Liver (tissue), 9 donors: ENCODE measurements around the gene KIF17. TPM values are rescaled to one million over a fixed set of nuclear protein-coding genes. Genes with fewer than 3 reads are reported as not detected.

Source experiments
- DNase-seq: peaks from one replicate; pipeline ENCODE4 v3.0.0-alpha.2; 2017; ENCODE audit warnings: low spot score
- H3K27ac ChIP-seq, 2 donors: one replicate each; pipeline ENCODE4 v1.7.0; 2013; ENCODE audit warnings: inconsistent platforms in 2 of 2, low read length in 2 of 2, control low read depth in 1 of 2, low read depth in 1 of 2, mild to moderate bottlenecking in 1 of 2
- H3K27me3 ChIP-seq, 4 donors: one replicate each; pipeline versions ENCODE4 v1.6.1 to v1.7.0; 2013; ENCODE audit warnings: low read length in 3 of 4, inconsistent platforms in 1 of 4, mild to moderate bottlenecking in 1 of 4, moderate library complexity in 1 of 4; ENCODE audit not compliant: control insufficient read depth in 4 of 4, insufficient read depth in 4 of 4
- H3K36me3 ChIP-seq, 4 donors: one replicate each; pipeline versions ENCODE4 v1.6.1 to v1.7.0; 2013; ENCODE audit warnings: low read length in 3 of 4, mild to moderate bottlenecking in 3 of 4, low read depth in 1 of 4, moderate library complexity in 1 of 4; ENCODE audit not compliant: control insufficient read depth in 4 of 4, insufficient read depth in 3 of 4
- H3K4me1 ChIP-seq, 4 donors: one replicate each; pipeline versions ENCODE4 v1.6.1 to v1.7.0; 2013; ENCODE audit warnings: low read length in 3 of 4, mild to moderate bottlenecking in 3 of 4, moderate library complexity in 1 of 4; ENCODE audit not compliant: control insufficient read depth in 4 of 4, insufficient read depth in 4 of 4
- H3K4me3 ChIP-seq, 3 donors: one replicate each; pipeline versions ENCODE4 v1.6.1 to v1.7.0; 2013; ENCODE audit warnings: low read length in 3 of 3, control low read depth in 1 of 3, low read depth in 1 of 3, mild to moderate bottlenecking in 1 of 3
- H3K9ac ChIP-seq, 2 donors: one replicate each; pipeline ENCODE4 v1.7.0; 2013; ENCODE audit warnings: low read length in 2 of 2, mild to moderate bottlenecking in 2 of 2, moderate library complexity in 2 of 2, control low read depth in 1 of 2, low read depth in 1 of 2
- H3K9me3 ChIP-seq, 4 donors: one replicate each; pipeline versions ENCODE4 v1.6.1 to v1.7.0; 2013; ENCODE audit warnings: low read length in 3 of 4; ENCODE audit not compliant: control insufficient read depth in 4 of 4
- FOXA1 ChIP-seq: IDR thresholded peaks from 2 replicates; pipeline ENCODE4 v1.6.1; 2016; ENCODE audit warnings: antibody characterized with exemption
- FOXA2 ChIP-seq: IDR thresholded peaks from 2 replicates; pipeline ENCODE4 v1.6.1; 2016; ENCODE audit warnings: antibody characterized with exemption
- GABPA ChIP-seq, 2 donors: IDR thresholded peaks in 1 of 2; conservative IDR thresholded peaks in 1 of 2; 2 replicates each; pipeline ENCODE4 v1.6.1; 2016; ENCODE audit warnings: antibody characterized with exemption in 2 of 2, mild to moderate bottlenecking in 1 of 2, moderate library complexity in 1 of 2
- HNF4A ChIP-seq, 2 donors: conservative IDR thresholded peaks; 2 replicates each; pipeline ENCODE4 v1.6.1; 2016; ENCODE audit warnings: antibody characterized with exemption in 2 of 2, mild to moderate bottlenecking in 2 of 2
- HNF4G ChIP-seq: IDR thresholded peaks from 2 replicates; pipeline ENCODE4 v1.6.1; 2016; ENCODE audit warnings: antibody characterized with exemption
- JUND ChIP-seq, 2 donors: IDR thresholded peaks; 2 replicates each; pipeline ENCODE4 v1.6.1; 2016; ENCODE audit warnings: antibody characterized with exemption in 2 of 2
- MAX ChIP-seq: IDR thresholded peaks from 2 replicates; pipeline ENCODE4 v1.6.1; 2016; ENCODE audit warnings: antibody characterized with exemption
- SP1 ChIP-seq: IDR thresholded peaks from 2 replicates; pipeline ENCODE4 v1.6.1; 2018; ENCODE audit warnings: antibody characterized with exemption, mild to moderate bottlenecking
- TAF1 ChIP-seq: conservative IDR thresholded peaks from 2 replicates; pipeline ENCODE4 v1.6.1; 2016; ENCODE audit warnings: antibody characterized with exemption, mild to moderate bottlenecking
- ZBTB33 ChIP-seq: IDR thresholded peaks from 2 replicates; pipeline ENCODE4 v1.6.1; 2016; ENCODE audit warnings: antibody characterized with exemption
- WGBS: extraction: QIAGEN DNeasy Blood & Tissue Kit; methylation state at CpG from one replicate; pipeline ENCODE4 v1.1.7; 2013; 5-methylcytosine and 5-hydroxymethylcytosine counted together
- polyA plus RNA-seq, 2 donors: library from polyadenylated mRNA; stranded (reverse) in 1 of 2; unstranded in 1 of 2; fragments of 200-250 nt in 1 of 2; fragments of >200 nt in 1 of 2; fragmentation: Nextera tagmentation in 1 of 2; extraction: Ambion mirVana in 1 of 2; gene quantifications; one replicate each; pipeline versions ENCODE4 v1.2.1 to v1.2.3, GENCODE V29; 2013 to 2015
- total RNA-seq, 2 donors: library from RNA; depleted of rRNA; stranded (reverse); fragments of >200 nt; gene quantifications; one replicate each; pipeline ENCODE4 v1.2.3, GENCODE V29; 2014
- TF ChIP-seq, protein P1 (sequence below): IDR thresholded peaks from 2 replicates; pipeline ENCODE4 v1.6.1; 2016; ENCODE audit warnings: antibody characterized with exemption, mild to moderate bottlenecking
- TF ChIP-seq, protein P2 (sequence below): fragments of 150-350 bp; IDR thresholded peaks from 2 replicates; pipeline ENCODE4 v1.5.1; 2017; ENCODE audit warnings: improper control_type of control experiment, low read depth, low read length; ENCODE audit not compliant: missing input control
- TF ChIP-seq, protein P3 (sequence below): IDR thresholded peaks from 2 replicates; pipeline ENCODE4 v1.6.1; 2016; ENCODE audit warnings: antibody characterized with exemption
- donor health status: healthy.
- donor health status: healthy.
- donor health status: healthy.
- donor health status: healthy.
- donor health status: healthy.

KIF17 gene
- total and polyA plus RNA-seq, 4 donors = 1.0 to 2.7 (median 2.0) TPM

DNA sequence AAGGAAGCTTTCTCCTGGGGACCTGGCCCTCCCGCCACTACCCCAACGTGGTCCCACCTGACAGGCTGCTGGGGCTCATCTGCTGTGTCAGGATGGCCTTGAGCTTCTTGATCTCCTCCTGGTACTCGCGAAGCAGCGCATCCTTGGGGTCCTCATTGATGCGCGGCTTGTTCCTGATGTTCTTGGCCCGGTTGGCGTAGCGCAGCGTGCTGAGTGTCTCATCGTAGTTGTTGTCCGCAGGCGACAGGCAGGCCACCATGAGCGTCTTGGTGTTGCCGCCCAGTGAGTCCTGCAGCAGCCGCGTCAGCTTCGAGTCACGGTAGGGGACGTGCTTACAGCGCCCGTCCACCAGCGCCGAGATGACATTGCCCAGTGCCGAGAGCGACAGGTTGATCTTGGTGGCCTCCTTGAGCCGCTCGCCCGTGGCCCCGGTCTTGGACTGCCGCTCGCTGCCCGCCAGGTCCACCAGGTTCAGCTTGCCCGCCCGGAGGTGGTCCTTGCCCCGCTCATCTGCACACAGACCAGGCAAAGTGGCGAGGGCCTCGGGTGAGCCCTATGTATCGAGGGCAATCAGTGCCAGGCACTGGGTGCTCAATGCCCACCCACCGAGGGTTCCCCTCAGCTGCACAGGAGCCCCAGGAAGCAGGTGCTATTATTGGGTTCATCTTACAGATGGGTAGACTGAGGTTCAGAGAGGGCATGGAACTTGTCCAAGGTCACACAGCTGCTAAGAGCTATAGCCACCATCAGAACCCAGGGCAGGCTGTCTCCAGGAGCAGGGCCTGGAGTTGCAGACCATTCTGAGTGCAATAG, 13.2 kb downstream of the KIF17 start:
- Histone ChIP-seq H3K36me3 (no peaks in the 10 kb centered on the region), H3K4me1 (no peaks in the 10 kb centered on the region), H3K27ac (no peak overlapping the region), H3K9ac (no peak overlapping the region), H3K4me3 (no peak overlapping the region), H3K9me3 (no peaks in the 10 kb centered on the region), H3K27me3 (no peaks in the 10 kb centered on the region)
- no peak for TF ChIP-seq GABPA (IDR thresholded peaks at IDR 0.05 in 1 of 2, conservative IDR thresholded peaks at IDR 0.05 in 1 of 2)
- TF ChIP-seq TAF1 = no peak
- TF ChIP-seq SP1 = no peak
- TF ChIP-seq MAX = no peak
- TF ChIP-seq HNF4G = no peak
- TF ChIP-seq, protein P1, sequence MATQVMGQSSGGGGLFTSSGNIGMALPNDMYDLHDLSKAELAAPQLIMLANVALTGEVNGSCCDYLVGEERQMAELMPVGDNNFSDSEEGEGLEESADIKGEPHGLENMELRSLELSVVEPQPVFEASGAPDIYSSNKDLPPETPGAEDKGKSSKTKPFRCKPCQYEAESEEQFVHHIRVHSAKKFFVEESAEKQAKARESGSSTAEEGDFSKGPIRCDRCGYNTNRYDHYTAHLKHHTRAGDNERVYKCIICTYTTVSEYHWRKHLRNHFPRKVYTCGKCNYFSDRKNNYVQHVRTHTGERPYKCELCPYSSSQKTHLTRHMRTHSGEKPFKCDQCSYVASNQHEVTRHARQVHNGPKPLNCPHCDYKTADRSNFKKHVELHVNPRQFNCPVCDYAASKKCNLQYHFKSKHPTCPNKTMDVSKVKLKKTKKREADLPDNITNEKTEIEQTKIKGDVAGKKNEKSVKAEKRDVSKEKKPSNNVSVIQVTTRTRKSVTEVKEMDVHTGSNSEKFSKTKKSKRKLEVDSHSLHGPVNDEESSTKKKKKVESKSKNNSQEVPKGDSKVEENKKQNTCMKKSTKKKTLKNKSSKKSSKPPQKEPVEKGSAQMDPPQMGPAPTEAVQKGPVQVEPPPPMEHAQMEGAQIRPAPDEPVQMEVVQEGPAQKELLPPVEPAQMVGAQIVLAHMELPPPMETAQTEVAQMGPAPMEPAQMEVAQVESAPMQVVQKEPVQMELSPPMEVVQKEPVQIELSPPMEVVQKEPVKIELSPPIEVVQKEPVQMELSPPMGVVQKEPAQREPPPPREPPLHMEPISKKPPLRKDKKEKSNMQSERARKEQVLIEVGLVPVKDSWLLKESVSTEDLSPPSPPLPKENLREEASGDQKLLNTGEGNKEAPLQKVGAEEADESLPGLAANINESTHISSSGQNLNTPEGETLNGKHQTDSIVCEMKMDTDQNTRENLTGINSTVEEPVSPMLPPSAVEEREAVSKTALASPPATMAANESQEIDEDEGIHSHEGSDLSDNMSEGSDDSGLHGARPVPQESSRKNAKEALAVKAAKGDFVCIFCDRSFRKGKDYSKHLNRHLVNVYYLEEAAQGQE = no peak
- no peak for TF ChIP-seq ZBTB33
- no peak for TF ChIP-seq FOXA2
- TF ChIP-seq HNF4A (conservative IDR thresholded peaks at IDR 0.05) = no peak
- 95% methylated on average over 41 of the region's 41 CpGs for WGBS
- no peak for DNase-seq

DNA sequence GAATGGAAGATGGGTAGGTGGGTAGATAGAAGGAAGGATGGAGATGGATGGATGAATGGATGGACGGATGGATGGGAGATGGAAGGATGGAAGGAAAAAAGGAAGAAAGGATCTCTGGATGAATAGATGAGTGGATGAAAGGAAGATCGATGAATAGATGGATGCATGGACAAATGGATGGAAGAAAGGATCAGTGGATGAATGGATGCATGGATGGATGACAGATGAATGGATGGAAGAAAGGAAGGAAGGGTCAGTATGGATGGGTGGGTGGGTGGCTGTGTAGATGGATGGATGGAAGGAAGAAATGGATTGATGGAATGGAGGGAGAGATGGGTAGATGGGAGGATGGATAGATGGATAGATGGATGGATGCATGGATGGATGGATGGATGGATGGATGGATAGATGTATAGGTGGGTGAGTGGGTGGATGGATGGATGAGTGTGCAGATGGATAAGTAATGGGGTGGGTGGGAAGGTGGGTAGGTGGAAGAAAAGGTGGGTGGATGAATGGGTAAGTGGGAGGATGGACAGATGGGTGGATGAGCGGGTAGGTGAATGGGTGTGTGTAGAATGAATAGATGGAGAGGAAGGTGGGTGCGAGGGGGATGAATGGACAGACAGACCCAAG, 14.6 kb downstream of the KIF17 start:
- Histone ChIP-seq H3K4me3 (no peak overlapping the region), H3K4me1 (no peaks in the 10 kb centered on the region), H3K9ac (no peak overlapping the region), H3K27me3 (no peaks in the 10 kb centered on the region), H3K36me3 (no peaks in the 10 kb centered on the region), H3K9me3 (no peaks in the 10 kb centered on the region), H3K27ac (no peak overlapping the region)
- no peak for DNase-seq
- TF ChIP-seq, protein P2, sequence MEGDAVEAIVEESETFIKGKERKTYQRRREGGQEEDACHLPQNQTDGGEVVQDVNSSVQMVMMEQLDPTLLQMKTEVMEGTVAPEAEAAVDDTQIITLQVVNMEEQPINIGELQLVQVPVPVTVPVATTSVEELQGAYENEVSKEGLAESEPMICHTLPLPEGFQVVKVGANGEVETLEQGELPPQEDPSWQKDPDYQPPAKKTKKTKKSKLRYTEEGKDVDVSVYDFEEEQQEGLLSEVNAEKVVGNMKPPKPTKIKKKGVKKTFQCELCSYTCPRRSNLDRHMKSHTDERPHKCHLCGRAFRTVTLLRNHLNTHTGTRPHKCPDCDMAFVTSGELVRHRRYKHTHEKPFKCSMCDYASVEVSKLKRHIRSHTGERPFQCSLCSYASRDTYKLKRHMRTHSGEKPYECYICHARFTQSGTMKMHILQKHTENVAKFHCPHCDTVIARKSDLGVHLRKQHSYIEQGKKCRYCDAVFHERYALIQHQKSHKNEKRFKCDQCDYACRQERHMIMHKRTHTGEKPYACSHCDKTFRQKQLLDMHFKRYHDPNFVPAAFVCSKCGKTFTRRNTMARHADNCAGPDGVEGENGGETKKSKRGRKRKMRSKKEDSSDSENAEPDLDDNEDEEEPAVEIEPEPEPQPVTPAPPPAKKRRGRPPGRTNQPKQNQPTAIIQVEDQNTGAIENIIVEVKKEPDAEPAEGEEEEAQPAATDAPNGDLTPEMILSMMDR = no peak
- TF ChIP-seq, protein P1 = no peak
- TF ChIP-seq JUND (IDR thresholded peaks at IDR 0.05) (no peak), ZBTB33 (no peak), FOXA1 (no peak)
- TF ChIP-seq, protein P3, sequence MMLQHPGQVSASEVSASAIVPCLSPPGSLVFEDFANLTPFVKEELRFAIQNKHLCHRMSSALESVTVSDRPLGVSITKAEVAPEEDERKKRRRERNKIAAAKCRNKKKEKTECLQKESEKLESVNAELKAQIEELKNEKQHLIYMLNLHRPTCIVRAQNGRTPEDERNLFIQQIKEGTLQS = no peak
- WGBS = 85% methylated on average over 4 of the region's 4 CpGs
